HG03439 (cell line): ENCODE data around the gene HELZ2.
A peak's percentile ranks its signal among the peaks of the same experiment; 100 is the strongest.

Experiments
- ATAC-seq: cut with Tn5 transposase; IDR thresholded peaks from one replicate; pipeline ENCODE4 v1.9.1; 2021; ENCODE audit warnings: mild to moderate bottlenecking, moderate library complexity; ENCODE audit not compliant: unreplicated experiment

HELZ2 gene

DNA sequence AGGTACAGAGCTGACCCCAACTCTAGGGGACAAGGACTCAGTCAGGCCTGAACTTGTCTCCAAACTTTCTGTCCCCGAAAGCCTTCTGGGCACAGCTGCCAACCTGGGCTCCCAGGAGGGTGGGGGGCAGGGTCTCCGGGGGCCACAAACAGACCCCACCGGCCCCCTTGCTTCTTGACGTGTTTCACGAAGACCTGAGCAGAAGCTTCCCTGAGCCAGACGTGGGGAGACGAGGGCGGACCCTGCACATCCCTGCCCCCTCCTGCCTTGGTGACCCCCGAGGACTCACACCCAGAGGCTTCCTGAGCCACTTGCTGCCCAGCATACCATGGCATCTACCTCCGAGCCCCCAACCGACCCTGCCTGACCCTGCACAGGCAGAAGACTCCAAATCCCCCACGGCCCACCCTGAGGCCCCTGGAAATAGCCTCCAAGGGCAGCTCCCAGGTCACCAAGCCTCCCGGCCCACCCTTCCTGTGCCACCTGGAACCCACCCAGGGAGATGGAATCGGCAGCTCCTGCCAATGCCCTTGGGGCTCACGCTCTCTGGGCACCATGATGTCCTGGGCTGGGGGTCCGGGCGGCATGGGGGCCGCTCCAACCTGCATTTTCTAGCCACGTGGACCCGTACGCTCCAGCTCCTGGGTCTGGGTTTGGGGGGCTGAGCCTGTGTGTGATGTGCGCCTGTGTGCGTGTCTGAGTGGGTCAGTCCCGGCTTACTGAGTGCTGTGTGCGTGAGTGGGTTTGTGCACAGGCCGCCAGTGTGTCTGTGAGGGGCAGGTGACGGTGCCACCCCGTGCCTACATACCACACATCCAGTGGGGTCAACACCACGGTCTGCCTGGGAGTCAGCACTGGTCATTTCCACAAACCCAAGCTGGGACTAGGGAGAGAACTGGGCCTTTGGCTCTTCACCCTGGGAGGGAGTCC, 34.3 kb downstream of the HELZ2 start:
- ATAC-seq, result no peak

- ATAC-seq, result no peak
Measured at GRCh38 chr20:63539092-63539430, 35.0 kb downstream of the HELZ2 start.

DNA sequence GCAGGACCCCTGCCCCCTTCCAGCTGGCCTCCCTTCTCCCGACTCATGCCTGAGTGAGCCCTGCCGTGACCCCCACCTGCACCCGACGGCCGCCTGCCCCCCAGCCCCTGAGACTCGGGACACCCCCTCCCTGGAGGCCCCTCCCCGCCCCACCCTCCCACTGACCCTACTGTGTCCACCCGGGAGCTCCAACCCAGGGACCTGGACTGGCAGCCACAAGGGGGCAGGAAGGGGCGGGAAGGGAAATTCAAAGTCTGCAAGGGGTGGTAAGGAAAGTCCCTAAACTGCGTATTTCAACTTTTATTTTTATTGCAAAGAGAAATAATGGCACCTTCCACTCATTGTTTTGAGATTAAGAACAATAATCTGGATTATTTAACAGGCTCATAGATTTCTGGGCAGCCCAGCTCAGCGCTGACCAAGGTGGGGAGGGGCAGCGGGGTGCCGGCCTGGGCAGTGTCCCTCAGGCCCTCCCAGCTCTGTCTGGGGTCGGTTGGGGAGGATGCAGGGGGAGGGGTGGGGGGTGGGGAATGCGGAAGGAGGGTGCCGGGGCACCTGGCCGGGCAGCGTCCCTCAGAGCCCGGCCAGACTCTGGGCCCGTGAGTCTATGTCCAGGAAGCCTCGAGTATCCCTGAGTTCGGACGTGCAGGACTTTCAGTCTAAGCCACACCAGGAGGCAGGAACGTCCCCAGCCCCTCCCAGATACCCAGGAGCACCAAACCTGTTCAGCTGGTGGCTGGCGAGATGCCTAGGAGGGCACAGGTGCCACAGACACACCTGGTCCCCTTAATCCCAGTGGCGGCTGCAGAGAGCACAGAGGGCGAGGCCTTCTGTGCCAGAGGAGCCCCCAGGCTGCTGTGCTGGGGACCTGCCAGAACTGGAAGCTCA, 35.6 kb downstream of the HELZ2 start:
- ATAC-seq, result no peak

DNA sequence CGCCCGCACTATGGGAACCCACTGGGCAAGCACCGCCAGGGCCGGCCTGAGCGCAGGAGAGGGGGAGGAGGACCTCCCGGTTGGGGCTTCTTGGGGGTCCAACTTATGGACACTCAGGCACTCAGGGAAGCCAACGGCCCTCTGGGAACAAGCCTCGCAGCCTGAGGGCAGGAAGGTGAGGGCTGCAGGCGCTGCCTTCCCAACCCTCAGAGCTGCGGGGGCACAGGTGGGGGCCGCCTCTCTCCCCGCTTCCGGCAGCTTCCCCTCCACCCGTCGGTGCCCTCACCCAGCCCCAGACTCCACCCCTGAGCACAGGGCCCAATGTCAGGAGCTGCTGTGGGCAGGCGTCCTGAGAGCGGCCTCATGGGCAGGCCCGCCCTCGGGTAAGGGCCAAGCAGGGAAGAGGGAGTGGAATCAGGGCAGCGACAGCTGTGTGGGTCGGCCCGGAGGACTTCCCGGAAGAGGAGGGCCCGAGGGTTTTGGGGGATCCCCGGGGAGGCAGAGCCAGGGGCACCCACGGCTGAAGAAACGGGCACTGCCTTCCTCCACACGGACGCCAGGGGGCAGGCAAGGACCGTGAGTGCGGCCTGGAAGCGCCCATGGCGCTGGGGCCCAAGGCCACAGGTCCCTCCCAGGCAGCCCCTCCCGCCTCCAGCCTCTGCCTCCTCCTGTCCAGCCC, 36.4 kb downstream of the HELZ2 start:
- ATAC-seq, result peak; percentile 82

DNA sequence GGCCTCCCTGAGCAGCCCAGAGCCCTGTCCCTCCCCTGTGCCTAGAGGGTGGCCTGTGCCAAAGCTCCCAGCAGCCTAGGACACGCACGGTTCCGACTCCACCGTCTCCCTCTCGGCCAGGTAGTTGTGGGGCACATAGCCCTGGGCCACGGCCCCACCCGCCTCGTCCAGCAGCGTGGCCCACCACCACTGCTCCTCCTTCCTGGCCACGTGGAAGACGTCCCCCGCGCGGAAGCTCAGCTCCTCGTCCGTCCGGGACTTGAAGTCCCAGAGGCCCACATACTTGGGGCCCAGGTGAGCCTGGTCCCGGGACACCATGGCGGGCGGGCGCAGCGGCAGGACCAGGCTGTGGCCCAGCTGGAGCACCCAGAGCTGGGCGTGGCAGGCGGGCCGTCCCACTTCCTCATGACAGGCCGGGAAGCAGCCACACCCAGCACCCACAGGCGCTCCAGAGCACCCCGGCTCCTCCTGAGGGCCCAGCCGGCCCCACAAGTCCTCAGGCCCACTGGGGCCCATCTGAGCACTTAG, 37.0 kb downstream of the HELZ2 start, which contains the start of gene PTK6:
Gene PTK6, minus strand, starts transcription at position 380 of the 528 bp plus-strand sequence. Its CDS starts 62 bp downstream, at position 318.
- ATAC-seq, result no peak

GRCh38 chr20:63536241-63536977, 37.6 kb downstream of the HELZ2 start:
- ATAC-seq, result no peak

DNA sequence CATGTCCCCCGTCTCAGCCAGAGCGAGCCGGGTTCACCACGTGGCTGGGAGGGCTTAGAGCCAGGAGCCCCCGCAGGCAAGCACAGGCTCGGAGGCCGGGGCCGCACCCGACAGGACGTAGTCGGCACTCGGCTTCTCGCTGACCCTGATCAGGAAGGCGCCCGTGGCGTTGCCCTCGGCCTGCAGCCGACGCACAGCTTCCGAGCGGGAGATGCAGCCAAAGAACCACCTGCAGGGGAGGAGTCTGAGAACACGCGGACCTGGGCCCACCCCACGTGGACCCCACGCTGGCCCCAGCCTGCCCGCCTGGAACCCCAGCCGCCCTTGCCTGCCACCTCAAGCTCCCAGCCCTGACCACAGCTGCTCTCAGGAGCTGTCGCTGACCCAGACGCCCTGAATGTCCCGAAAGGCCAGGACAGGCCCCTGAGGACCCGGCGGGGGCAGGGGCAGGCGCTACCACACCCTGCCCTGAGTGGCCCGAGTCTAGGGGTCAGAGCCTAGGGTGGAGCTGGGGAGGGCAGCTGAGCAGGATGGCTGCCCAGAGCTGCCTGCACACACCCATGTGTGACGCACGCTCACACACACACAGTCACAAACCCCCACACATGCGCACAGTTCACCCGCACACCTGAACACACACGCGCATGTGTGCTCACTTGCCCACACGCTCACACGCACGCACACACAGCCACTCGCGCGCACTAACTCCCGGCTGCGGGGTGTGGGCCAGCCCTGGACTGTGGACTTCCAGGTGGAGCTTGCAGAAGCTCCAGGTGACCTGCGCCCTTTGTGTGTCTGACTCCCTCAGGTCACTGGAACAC, 39.0 kb downstream of the HELZ2 start:
- no peak for ATAC-seq

DNA sequence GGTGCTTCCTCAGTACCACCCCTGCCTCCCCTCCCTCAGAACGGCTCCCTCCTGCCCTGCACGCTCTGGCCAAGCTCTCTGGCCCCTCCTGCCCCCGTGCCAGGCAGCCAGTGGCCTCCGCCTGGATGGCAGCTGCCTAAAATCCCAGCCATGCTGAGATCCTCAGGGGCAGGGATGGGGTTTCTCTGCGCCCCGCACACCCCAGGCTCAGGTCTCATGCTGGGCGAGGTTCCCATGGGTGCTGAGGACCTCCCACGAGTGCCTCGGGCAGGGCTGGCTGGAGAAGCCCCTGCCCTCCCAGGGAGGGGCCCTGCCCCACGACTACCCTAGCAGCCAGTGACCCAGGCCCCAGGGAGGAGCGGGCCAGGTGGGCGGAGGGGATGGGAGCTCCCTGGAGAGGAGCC, 39.6 kb downstream of the HELZ2 start:
- no peak for ATAC-seq

DNA sequence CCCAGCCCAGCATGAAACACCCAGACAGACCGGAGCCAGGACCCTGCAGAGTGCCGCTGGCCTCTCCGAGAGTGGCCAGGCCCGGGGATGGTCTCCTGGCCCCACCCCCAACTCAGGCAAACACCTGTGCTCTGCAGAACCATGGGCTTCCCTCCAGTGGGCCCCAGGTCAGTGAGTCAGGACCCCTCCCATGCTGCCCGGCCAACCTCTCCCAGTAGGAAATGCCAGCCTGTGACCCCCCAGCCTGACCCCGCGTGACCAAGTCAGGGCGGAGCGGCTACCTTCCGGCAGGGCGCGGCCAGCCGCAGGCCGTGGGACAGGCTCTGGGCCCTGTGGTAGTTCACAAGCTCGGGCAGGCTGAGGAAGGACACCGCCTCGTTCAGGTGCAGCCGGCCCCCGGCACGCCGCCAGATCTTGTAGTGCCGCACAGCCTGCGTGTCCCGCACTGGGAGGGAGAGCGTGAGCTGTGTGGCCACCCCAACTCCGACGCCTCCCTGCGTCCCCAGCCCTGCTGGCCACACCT, 40.1 kb downstream of the HELZ2 start:
- no peak for ATAC-seq

GRCh38 chr20:63533388-63533787, 40.7 kb downstream of the HELZ2 start:
- no peak for ATAC-seq

DNA sequence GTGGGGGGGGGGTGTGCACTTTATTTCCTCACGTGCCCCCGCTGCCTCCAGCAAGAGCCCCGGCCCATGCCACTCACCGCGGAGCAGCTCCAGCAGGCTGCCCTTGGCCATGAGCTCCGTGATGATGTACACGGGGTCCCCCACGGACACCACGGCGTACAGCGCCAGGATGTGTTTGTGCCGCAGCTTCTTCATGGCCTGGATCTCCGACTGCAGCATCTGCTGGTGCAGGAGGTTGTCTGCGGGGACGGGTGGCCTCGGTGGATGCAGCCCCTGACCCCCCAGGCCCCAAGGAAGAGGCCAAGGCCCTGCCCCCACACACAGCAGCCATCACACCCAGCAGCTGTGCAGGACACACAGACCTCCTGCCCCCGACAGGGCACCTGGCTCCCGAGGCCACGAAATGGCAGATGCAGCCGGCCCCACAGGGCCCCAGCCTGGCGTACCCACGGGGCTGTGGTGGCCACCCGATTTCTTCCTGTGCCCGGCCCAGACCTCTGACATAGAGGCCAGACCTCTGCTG, 41.5 kb downstream of the HELZ2 start:
- ATAC-seq, result no peak

- no peak for ATAC-seq
Measured at GRCh38 chr20:63531686-63532448, 42.2 kb downstream of the HELZ2 start.

GRCh38 chr20:63530788-63531160, 43.3 kb downstream of the HELZ2 start:
- no peak for ATAC-seq

- ATAC-seq, result no peak
Measured at GRCh38 chr20:63529861-63530787, 43.9 kb downstream of the HELZ2 start.

DNA sequence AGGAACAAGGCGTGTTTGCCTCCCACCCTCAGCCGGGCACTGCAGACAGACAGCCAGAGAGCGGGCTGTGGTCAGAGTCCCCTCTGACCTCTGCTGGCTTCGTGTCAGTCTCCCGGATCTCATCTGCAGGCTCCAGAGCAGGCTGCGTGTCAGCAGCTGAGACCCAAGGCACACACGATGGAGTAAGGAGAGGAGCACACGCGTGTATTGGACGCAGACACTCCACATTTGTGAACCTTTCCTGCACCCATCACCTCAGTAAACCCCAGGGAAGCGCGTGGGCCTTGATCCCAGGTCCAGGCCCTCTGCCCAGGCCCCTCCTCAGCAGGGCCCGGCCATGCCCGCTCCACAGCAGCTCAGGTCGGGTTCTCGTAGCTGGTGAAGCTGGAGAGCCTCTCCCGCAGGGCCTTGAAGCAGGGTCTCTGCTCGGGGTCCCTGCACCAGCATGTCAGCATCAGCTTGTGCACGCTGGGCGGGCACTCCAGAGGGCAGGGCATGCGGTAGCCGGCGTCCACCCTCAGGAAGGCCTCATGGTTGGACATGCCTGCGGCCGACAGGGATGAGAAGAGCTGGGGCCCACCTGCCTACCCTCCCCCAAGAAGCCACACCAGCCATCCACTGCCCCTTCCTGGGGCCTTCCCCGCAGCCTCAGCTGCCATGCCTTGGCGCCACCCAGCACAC, 44.7 kb downstream of the HELZ2 start:
- ATAC-seq, result no peak

- no peak for ATAC-seq
Measured at GRCh38 chr20:63527184-63527583, 46.9 kb downstream of the HELZ2 start.

DNA sequence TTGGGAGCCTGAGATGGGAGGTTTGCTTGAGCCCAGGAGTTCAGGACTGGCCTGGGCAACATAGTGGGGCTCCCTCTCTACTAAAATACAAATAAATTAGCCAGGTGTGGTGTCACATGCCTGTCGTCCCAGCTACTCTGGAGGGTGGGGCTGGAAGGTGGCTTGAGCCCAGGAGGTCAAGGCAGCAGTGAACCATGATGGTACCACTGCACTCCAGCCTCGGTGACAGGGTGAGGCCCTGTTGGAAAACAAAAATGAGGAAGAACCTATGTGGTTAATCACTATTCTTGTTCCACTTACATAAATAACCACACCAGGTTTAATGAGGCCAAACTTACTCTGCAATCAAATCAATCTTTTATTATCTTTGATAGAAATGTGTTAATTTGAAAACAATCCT, 48.1 kb downstream of the HELZ2 start:
- no peak for ATAC-seq
